ENCODE measurements around the gene SULT1A1.
"Not testable (repeated sequence)": the region's sequence is repeated elsewhere in the genome, so short reads cannot be mapped to it uniquely, and the experiment has no call there.

SULT1A1 gene

DNA sequence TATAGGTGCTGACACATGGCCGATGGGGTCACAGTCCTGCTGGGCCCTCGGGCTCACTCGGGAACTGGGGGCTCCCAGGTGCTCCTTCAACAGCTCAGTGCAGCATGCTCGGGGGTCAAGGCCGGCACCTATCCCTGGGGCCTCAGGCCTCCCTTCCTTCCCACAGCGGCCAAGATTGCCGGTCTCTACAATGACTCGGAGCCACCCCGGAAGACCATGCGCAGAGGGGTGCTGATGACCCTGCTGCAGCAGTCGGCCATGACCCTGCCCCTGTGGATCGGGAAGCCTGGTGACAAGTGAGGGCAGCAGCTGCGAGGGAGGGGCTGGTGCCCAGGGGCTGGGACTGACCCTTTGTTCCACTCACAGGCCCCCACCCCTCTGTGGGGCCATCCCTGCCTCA, 19.9 kb downstream of the SULT1A1 start:
- no peak for DNase-seq

DNA sequence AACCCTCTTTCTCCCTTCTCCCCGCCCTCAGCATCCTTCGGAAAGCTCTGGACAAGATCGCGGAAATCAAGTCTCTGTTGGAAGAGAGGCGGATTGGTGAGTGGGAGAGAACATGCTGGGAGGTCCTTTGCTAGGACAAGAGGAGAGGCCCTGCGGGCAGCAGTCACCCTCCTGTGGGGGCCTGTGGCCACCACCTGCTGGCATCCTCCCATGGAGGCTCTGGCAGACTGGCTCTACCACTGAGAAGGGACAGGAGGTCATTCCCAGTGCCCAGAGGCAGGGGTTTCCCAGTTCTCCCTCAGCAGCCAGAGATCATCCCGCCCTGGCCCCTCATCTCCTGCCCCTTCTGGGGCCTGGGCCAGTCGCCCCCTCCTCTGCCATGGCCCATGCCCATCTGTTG, 20.8 kb downstream of the SULT1A1 start:
- DNase-seq: no peak

DNA sequence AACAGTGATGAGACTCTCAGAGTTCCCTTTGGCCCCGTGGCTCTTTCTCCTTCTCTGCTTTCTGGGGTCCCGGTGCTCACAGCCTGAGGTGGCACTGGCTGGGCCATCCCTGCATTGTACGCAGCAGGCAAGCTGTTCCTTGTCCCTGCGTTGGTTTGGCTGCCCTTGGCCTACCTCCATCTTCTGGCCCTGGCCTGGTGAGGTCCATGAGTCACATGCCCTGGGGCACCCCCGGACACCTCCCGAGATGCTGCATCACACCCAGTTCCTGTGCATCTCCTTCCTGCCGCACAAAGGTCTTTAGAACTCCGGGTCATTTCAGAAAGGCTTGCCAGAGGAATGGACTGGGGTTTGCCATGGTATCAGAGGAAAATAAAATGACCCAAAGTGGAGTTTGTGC, 22.5 kb downstream of the SULT1A1 start:
- no peak for DNase-seq

DNA sequence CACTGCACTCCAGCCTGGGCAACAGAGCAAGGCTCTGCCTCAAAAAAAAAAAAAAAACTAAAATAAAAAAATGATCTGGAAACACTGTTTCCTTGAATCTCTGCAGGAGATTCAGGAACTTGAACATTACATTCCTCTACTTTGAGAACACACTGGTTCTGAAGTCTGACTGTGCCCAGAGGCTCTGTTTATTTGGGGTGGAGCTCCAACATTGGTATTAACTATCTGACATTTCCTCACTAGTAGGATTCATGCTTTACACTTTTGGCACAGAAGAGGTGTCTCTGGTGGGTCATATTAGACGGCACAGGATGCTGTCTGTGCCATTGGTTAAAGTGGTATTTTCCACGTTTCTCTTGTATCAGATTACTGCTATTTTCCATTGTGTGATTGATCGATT, 23.4 kb downstream of the SULT1A1 start:
- no peak for DNase-seq

DNA sequence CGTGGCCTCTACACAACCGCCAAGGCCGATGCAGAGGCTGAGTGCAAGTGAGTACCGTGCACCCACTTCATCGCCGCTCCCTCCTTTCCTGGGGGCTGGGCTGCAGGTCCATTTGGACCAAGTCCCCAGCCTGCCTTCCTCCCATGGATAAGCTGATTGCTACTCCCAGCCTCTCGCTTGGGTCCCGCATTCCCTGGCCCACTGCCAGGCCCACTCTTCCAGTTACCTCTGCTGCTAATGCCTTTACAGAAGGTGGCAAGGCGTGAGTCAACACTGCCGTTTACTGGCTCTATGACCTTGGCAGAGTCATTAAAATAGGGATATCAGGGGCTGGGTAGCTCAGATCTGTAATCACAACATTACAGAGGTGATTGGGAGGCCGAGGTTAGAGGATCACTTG, 24.2 kb downstream of the SULT1A1 start:
- DNase-seq: no peak

DNA sequence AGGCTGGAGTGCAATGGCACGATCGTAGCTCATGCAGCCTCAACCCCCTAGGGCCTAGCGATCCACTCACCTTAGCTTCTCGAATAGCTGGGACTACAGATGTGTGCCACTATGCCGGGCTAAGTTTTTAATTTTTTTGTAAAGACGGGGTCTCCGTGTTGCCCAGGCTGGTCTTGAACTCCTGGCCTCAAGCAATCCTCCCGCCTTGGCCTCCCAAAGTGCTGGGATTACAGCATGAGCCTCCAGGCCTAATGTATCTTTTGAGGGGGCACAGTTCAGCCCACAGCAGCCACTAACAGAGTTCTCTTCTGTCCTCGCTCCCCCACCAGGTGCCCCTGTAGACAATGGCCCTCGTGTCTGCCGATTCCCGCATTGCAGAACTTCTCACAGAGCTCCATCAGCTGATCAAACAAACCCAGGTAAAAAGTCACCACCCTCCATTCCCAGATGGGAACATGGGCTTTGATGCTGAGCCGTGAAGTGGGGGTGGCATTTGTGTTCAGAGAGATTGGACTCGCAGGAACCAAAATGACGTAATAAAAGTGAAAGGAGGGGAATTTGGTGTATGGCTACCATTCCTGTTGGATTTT, 29.0 kb downstream of the SULT1A1 start:
- DNase-seq: no peak

DNA sequence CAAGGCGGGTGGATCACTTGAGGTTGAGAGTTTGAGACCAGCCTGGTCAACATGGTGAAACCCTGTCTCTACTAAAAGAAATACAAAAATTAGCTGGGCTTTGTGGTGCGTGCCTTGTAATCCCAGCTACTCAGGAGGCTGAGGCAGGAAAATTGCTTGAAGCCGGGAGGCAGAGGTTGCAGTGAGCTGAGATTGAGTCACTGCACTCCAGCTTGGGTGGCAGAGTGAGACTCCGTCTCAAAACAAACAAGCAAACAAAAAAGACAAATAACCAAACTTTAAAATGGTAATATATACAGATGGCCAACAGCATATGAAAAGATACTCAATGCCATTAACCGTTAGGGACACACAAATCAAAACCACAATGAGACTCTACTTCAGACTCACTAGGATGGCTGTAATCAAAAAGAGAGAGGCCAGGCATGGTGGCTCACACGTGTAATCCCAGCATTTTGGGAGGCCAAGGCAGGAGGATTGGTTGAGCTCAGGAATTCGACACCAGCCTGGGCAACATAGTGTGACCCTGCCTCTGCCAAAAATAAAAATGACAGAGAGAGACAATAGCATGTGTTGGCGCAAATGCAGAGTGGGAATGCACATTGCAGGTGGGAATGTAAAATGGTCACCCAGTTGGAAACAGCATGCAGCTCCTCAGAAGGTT, 34.3 kb downstream of the SULT1A1 start:
- no peak for DNase-seq

DNA sequence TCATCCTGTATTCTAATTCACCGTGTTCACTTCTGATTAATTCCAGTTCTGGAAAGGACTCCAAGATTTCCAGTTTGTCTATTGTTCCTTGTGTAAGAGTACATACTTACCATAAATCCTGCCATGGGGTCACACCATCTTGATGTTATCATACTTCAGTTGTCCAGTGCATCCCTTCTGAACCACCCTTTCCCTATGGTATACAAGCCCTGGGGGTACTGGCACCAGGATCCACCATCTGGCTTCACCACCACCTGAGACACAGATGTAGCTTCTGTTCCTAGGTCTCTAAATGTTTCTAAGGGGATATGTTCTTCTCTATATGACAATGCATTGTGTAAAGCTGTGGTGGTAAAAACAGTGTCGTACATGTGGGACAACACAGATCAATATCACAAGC, 34.9 kb downstream of the SULT1A1 start:
- DNase-seq: no peak

DNA sequence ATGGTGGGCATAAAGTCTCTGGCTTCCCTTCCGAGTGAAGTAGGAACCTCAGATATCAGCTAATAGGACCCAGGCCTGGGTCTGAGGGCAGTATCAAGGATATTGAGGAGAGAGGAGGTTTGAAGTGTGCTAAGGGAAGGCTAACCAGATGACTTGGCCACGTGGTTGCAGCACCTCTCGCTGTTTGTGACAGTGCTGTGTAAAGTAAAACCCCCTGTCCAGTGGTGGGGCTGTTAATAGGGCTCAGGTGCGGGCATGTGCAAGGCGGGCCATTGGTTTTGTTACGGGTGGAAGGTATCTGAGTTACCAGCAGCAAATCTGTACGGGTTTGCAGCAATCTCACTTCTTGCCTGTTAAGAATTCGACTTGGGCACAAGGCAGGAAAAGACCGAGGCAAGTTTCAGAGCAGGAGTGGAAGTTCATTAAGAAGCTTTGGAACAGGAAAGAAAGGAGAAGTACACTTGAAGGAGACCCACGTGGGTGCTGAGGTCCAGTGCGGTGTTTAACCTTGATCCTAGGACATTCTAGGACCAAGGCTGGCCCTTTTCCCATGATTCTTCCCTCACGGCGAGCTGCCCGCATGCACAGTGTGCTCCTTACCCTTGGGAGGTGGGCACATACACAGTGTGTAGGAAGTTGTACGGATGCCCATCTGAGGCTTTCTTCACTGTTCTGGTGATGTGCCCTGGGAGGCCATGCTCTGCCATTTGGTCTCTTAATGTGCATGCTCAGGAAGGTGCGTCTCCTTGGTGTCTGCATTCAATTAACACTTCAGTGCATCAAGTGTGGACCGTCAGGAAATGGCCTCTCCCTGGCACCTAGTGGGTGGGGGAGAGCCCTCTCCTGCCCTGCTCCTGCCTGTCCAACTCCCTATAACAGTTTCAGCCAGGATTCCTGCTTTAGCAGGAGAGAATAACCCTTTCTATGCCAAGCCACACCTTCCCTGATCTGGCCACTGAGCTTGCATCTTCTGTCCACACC, 35.8 kb downstream of the SULT1A1 start:
- DNase-seq: no peak

DNA sequence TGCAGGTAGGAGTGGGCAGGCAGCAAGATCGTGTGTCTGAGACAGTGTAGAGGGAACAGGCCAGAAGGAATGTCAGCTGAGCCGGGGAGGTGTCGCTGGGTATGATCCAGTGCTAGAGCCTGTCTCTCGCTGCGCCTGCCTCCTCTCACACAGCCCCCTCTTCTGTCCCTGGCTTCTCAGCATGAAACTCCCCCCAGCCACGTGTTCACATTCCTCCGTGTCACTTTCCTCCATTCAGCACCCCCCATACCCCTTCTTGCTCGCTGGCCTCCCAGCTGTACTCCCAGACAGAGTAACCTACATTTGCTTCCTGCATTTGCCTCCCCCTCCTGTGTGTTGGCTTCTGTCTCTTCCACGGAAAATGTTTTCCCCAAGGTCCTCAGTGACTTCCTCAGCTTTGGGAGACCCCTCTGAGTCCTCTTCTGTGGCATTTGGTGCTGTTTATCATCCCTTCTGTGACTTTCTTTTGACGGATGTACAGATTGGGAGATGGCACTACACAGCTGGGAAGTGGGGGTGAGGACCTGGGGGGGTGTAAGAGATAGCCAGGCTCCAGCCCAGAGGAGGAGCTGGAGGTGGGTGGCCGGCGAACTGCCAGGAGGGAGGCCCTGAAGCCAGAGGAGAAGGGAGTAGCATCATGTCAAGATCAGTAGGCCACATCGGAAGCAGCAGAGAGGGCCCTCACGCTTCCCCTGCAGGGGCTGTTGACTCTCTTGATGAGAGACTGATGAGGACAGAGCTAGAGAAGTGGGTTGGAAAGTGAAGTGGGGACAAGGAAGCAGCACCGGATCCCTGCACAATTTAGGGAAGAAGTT, 36.9 kb downstream of the SULT1A1 start:
- no peak for DNase-seq

DNA sequence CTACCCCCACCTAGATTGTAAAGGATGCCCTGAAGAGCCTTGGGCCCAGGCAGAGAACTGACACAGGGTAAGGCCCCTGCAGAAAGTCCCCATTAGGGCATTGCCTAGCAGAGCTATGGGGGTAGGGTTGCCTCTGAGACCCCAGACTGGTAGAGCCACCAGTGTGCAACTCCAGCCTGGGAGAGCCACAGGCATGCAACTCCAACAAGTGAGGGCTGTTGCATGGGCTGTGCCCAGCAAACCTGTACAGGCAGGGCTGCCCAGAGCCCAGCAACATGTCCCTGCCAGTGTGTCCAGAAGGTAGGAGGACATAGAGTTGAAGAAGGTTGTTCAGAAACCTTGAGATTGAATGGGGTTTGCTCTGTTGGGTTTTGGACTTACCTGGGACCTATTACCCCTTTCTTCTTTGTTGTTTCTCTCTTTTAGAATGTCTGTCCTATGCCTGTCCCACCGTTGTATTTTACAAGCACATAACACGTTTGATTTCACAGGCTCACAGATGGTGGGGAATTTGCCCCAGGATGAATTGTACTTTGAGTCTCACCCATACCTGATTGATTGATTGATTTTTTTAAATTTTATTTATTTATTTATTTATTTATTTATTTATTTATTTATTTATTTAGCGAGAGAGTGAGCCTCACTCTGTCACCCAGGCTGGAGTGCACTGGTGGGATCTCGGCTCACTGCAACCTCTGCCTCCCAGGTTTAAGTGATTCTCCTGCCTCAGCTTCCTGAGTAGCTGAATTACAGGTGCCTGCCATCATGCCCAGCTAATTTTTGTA, 39.7 kb downstream of the SULT1A1 start:
- DNase-seq: no peak

DNA sequence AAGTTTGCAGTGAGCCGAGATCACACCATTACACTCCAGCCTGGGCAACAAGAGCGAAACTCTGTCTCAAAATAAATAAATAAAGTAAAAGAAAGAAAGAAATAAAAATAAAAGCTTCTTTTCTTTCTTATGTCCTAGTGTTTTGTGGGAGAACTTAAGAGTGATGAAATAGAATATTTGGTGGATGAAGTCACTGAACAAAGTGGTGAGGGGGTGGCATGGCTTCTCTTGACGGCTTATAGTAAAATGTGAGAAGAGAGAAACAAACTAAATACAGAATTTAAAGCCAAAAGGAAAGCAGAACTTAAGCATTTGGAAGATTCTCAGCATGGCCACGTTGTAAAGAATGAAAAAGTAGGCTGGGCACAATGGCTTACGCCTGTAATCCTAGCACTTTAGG, 40.8 kb downstream of the SULT1A1 start:
- no peak for DNase-seq

DNA sequence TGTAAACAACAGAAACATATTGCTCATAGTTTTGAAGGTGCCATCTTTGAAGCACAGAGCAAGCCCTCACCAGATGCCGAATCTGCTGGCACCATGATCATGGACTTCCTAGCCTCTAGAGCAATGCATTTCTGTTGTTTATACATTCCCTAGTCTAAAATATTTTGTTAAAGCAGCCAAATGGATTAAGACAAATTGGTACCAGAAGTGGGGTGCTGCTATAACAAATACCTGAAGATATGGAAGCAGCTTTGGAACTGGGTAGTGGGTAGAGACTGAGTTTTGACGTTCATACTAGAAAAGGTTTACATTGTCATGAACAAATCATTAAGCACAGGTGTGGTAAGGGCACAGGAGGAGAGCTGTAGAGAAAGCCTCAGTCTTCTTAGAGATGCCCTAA, 42.6 kb downstream of the SULT1A1 start:
- no peak for DNase-seq

DNA sequence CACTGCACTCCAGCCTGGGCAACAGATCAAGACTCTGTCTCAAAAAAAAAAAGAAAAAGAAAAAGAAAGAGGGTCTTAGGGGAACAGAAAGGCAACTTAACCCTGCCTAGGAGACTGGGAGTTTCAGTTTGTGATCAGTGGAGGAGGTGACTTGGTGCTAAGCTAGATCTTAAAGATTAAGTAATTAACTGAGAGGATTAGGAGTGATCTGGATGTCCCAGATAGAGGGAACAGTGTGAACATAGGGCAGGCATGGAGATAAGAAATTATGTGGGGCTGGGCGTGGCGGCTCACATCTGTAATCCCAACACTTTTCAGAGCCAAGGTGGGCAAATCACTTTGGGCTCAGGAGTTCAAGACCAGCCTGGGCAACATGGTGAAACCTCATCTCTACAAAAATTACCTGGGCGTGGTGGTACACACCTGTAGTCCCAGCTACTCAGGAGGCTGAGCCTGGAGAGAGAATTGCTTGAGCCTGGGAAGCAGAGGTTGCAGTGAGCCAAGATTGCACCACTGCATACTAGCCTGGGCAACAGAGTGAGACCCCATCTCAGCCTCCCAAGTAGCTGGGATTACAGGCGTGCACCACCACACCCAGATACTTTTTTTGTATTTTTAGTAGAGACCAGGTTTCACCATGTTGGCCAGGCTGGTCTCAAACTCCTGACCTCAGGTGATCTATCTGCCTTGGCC, 43.5 kb downstream of the SULT1A1 start:
- DNase-seq: not testable (repeated sequence)

DNA sequence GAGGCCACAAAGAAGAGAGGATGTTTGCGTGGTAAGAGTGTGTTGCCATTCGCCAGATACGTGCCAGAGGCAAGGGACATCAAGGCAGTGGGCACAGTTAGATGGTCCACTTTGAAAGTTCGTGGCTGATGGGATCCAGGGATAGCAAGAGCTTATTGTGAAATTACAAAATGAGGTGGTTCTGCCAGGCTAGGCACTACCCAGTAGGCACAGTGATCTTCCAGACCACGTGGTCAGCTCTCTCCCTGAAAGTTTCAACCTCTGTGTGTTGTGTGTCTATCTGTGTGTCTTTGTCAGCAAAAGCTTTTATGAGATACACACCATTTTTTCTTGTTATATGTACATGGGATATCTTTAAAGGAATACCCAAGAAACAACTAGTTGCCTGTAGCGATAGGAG, 46.6 kb downstream of the SULT1A1 start:
- no peak for DNase-seq

DNA sequence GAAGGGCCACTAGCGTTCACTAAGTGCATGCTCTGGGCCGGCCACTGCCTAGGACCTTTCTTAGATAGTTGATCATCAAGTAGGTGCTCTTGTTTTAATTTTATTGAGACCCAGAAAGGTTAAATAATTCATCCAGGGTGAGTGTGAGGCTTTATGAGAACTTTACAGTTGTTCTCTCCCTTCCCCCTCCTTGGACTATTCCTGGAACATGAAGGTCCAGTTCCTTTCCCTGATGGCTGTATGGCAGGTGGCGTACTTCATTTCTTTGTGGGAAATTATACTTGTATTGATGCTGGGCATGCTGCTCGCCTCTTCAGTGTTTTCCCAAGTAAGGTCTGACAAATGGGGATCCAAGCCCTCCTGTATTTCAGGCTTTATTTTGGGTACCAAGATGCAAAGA, 47.6 kb downstream of the SULT1A1 start:
- DNase-seq: no peak

DNA sequence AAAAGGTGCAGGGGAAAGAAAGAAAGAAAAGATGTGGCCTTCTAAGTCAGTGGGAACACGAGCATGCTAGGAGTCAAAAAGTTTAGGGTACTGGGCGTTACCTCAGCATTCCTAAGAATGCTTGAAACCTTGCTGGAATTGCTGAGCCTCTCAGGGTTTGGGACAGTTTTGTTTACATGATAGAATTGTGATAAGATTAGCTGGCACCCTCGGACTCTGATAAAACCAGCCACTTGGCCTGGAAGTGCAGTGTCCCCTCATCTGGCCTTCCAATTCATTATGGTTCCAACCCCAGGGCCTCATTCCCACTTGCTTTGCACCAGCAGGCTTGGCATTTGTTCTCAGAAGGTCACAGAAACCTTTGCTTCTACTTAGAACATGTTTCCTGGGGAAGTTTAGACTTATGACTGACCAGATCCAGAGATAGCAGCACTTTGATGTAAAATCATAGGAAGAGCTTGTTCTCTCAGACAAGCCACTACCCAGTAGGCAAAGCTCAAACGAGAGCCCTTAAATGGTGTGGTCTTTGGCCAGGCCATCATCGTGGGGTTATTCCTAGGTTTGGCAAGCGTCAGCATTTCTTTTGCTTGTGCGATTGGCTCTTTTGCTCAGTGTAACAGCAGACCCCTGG, 48.2 kb downstream of the SULT1A1 start:
- no peak for DNase-seq

DNA sequence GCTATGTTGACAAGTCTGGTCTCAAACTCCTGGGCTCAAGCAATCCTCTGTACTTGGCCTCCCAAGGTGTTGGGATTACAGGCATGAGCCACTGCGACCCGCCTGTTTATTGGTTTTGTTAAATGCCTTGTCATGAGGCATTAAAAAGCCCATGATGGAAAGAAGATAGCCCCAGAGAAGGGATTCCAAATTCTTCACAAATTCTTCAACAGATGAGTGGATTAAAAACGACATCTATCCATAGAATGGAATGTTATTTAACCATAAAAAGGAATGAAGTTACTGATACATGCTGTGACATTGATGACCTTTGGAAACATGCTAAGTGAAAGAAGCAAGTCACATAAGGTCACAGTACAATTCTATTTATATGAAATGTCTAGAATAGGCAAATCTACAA, 51.4 kb downstream of the SULT1A1 start:
- DNase-seq: no peak

DNA sequence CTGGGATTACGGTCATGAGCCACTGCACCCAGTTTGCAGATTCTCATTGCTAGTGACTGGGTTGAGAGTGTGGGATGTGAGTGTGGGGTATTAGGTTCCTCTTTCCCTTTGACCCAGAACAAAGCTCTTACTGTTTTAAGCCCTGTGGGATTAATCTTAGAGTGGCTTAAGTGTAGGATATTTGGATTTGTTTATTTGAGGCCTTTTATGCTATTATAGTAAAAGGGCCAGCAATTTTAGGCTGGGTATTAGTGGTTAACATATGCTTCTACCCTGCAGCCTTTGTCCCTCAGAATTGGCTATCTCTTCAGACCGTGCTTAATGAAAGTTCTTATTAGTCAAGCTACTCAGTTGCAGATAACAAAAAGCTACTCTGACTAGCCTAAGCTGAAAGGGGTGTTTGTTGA, 52.9 kb downstream of the SULT1A1 start:
- DNase-seq: no peak

DNA sequence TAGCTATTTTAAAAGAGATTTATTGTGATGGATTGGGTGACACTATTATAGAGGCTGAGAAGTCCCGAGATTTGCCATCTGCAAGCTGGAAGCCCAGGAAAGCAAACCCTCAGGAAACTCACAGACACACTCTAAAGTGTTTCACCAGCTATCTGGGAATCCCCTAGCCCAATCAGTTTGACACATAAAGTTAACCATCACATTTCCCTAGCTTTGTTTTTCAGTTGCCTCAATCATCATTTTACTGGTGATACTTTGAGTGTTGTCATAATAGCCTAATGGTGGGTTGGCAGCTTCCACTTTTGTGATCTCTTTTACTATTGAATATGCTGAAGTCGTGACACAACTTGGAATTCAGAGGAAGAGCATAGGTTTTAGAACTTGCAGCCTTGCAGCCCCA, 54.3 kb downstream of the SULT1A1 start:
- DNase-seq: no peak
